Liver (tissue), 9 donors: Measurements from ENCODE around the gene GLP1R. TPM values are rescaled to one million over a fixed set of nuclear protein-coding genes. Genes with fewer than 3 reads are reported as not detected.

Source experiments
- DNase-seq: peaks from one replicate; pipeline ENCODE4 v3.0.0-alpha.2; 2017; ENCODE audit warnings: low spot score
- H3K27ac ChIP-seq, 2 donors: one replicate each; pipeline ENCODE4 v1.7.0; 2013; ENCODE audit warnings: inconsistent platforms in 2 of 2, low read length in 2 of 2, control low read depth in 1 of 2, low read depth in 1 of 2, mild to moderate bottlenecking in 1 of 2
- H3K27me3 ChIP-seq, 4 donors: one replicate each; pipeline versions ENCODE4 v1.6.1 to v1.7.0; 2013; ENCODE audit warnings: low read length in 3 of 4, inconsistent platforms in 1 of 4, mild to moderate bottlenecking in 1 of 4, moderate library complexity in 1 of 4; ENCODE audit not compliant: control insufficient read depth in 4 of 4, insufficient read depth in 4 of 4
- H3K36me3 ChIP-seq, 4 donors: one replicate each; pipeline versions ENCODE4 v1.6.1 to v1.7.0; 2013; ENCODE audit warnings: low read length in 3 of 4, mild to moderate bottlenecking in 3 of 4, low read depth in 1 of 4, moderate library complexity in 1 of 4; ENCODE audit not compliant: control insufficient read depth in 4 of 4, insufficient read depth in 3 of 4
- H3K4me1 ChIP-seq, 4 donors: one replicate each; pipeline versions ENCODE4 v1.6.1 to v1.7.0; 2013; ENCODE audit warnings: low read length in 3 of 4, mild to moderate bottlenecking in 3 of 4, moderate library complexity in 1 of 4; ENCODE audit not compliant: control insufficient read depth in 4 of 4, insufficient read depth in 4 of 4
- H3K4me3 ChIP-seq, 3 donors: one replicate each; pipeline versions ENCODE4 v1.6.1 to v1.7.0; 2013; ENCODE audit warnings: low read length in 3 of 3, control low read depth in 1 of 3, low read depth in 1 of 3, mild to moderate bottlenecking in 1 of 3
- H3K9ac ChIP-seq, 2 donors: one replicate each; pipeline ENCODE4 v1.7.0; 2013; ENCODE audit warnings: low read length in 2 of 2, mild to moderate bottlenecking in 2 of 2, moderate library complexity in 2 of 2, control low read depth in 1 of 2, low read depth in 1 of 2
- H3K9me3 ChIP-seq, 4 donors: one replicate each; pipeline versions ENCODE4 v1.6.1 to v1.7.0; 2013; ENCODE audit warnings: low read length in 3 of 4; ENCODE audit not compliant: control insufficient read depth in 4 of 4
- ATF3 ChIP-seq: IDR thresholded peaks from 2 replicates; pipeline ENCODE4 v1.6.1; 2016; ENCODE audit warnings: antibody characterized with exemption
- CTCF ChIP-seq: fragments of 150-350 bp; IDR thresholded peaks from 2 replicates; pipeline ENCODE4 v1.5.1; 2017; ENCODE audit warnings: improper control_type of control experiment, low read depth, low read length; ENCODE audit not compliant: missing input control
- EGR1 ChIP-seq, 2 donors: IDR thresholded peaks; 2 replicates each; pipeline ENCODE4 v1.6.1; 2016 to 2018; ENCODE audit warnings: antibody characterized with exemption in 2 of 2, low read depth in 2 of 2
- FOXA1 ChIP-seq: IDR thresholded peaks from 2 replicates; pipeline ENCODE4 v1.6.1; 2016; ENCODE audit warnings: antibody characterized with exemption
- FOXA2 ChIP-seq: IDR thresholded peaks from 2 replicates; pipeline ENCODE4 v1.6.1; 2016; ENCODE audit warnings: antibody characterized with exemption
- GABPA ChIP-seq, 2 donors: IDR thresholded peaks in 1 of 2; conservative IDR thresholded peaks in 1 of 2; 2 replicates each; pipeline ENCODE4 v1.6.1; 2016; ENCODE audit warnings: antibody characterized with exemption in 2 of 2, mild to moderate bottlenecking in 1 of 2, moderate library complexity in 1 of 2
- HNF4A ChIP-seq, 2 donors: conservative IDR thresholded peaks; 2 replicates each; pipeline ENCODE4 v1.6.1; 2016; ENCODE audit warnings: antibody characterized with exemption in 2 of 2, mild to moderate bottlenecking in 2 of 2
- HNF4G ChIP-seq: IDR thresholded peaks from 2 replicates; pipeline ENCODE4 v1.6.1; 2016; ENCODE audit warnings: antibody characterized with exemption
- JUND ChIP-seq, 2 donors: IDR thresholded peaks; 2 replicates each; pipeline ENCODE4 v1.6.1; 2016; ENCODE audit warnings: antibody characterized with exemption in 2 of 2
- MAX ChIP-seq: IDR thresholded peaks from 2 replicates; pipeline ENCODE4 v1.6.1; 2016; ENCODE audit warnings: antibody characterized with exemption
- NR2F2 ChIP-seq: IDR thresholded peaks from 2 replicates; pipeline ENCODE4 v1.6.1; 2016; ENCODE audit warnings: antibody characterized with exemption
- RAD21 ChIP-seq, 2 donors: IDR thresholded peaks; 2 replicates each; pipeline ENCODE4 v1.6.1; 2016; ENCODE audit warnings: antibody characterized with exemption in 2 of 2, mild to moderate bottlenecking in 2 of 2
- REST ChIP-seq: IDR thresholded peaks from 2 replicates; pipeline ENCODE4 v1.6.1; 2016; ENCODE audit warnings: antibody characterized with exemption, mild to moderate bottlenecking
- RXRA ChIP-seq, 2 donors: IDR thresholded peaks; 2 replicates each; pipeline ENCODE4 v1.6.1; 2017 to 2018; ENCODE audit warnings: antibody characterized with exemption in 2 of 2, mild to moderate bottlenecking in 1 of 2
- SP1 ChIP-seq: IDR thresholded peaks from 2 replicates; pipeline ENCODE4 v1.6.1; 2018; ENCODE audit warnings: antibody characterized with exemption, mild to moderate bottlenecking
- TAF1 ChIP-seq: conservative IDR thresholded peaks from 2 replicates; pipeline ENCODE4 v1.6.1; 2016; ENCODE audit warnings: antibody characterized with exemption, mild to moderate bottlenecking
- YY1 ChIP-seq: IDR thresholded peaks from 2 replicates; pipeline ENCODE4 v1.6.1; 2016; ENCODE audit warnings: antibody characterized with exemption, mild to moderate bottlenecking
- ZBTB33 ChIP-seq: IDR thresholded peaks from 2 replicates; pipeline ENCODE4 v1.6.1; 2016; ENCODE audit warnings: antibody characterized with exemption
- WGBS: extraction: QIAGEN DNeasy Blood & Tissue Kit; methylation state at CpG from one replicate; pipeline ENCODE4 v1.1.7; 2013; 5-methylcytosine and 5-hydroxymethylcytosine counted together
- polyA plus RNA-seq, 2 donors: library from polyadenylated mRNA; stranded (reverse) in 1 of 2; unstranded in 1 of 2; fragments of 200-250 nt in 1 of 2; fragments of >200 nt in 1 of 2; fragmentation: Nextera tagmentation in 1 of 2; extraction: Ambion mirVana in 1 of 2; gene quantifications; one replicate each; pipeline versions ENCODE4 v1.2.1 to v1.2.3, GENCODE V29; 2013 to 2015
- total RNA-seq, 2 donors: library from RNA; depleted of rRNA; stranded (reverse); fragments of >200 nt; gene quantifications; one replicate each; pipeline ENCODE4 v1.2.3, GENCODE V29; 2014
- donor health status: healthy.
- donor health status: healthy.
- donor health status: healthy.
- donor health status: healthy.
- donor health status: healthy.

Gene GLP1R
- total and polyA plus RNA-seq, 4 donors = not detected

- Histone ChIP-seq H3K9me3 (peaks cover 0 to 4% (median 0%) of the 10 kb centered on the region in 4 donors), H3K27ac (no peak overlapping the region), H3K36me3 (no peaks in the 10 kb centered on the region), H3K27me3 (peaks cover 0 to 11% (median 4%) of the 10 kb centered on the region in 4 donors), H3K9ac (no peak overlapping the region), H3K4me1 (peaks cover 0 to 5% (median 4%) of the 10 kb centered on the region in 4 donors), H3K4me3 (no peak overlapping the region)
- WGBS = 87% methylated on average over 3 of the region's 3 CpGs
- no peak for TF ChIP-seq GABPA (IDR thresholded peaks at IDR 0.05 in 1 of 2, conservative IDR thresholded peaks at IDR 0.05 in 1 of 2)
- TF ChIP-seq HNF4G = no peak
- TF ChIP-seq ZBTB33 = no peak
- TF ChIP-seq FOXA2 = no peak
- no peak for TF ChIP-seq RAD21 (IDR thresholded peaks at IDR 0.05)
- no peak for TF ChIP-seq RXRA (IDR thresholded peaks at IDR 0.05)
- TF ChIP-seq HNF4A (conservative IDR thresholded peaks at IDR 0.05) = no peak
- no peak for TF ChIP-seq FOXA1
- TF ChIP-seq EGR1 (IDR thresholded peaks at IDR 0.05; ENCODE audit: low read depth in 2 of 2) = no peak
- TF ChIP-seq ATF3 = no peak
- no peak for TF ChIP-seq JUND (IDR thresholded peaks at IDR 0.05)
- TF ChIP-seq TAF1 = no peak
- TF ChIP-seq NR2F2 = no peak
- no peak for TF ChIP-seq SP1
- TF ChIP-seq MAX = no peak
- TF ChIP-seq REST = no peak
- TF ChIP-seq YY1 = no peak
- DNase-seq = no peak
These were observed 4.8 kb upstream of the GLP1R start for GRCh38 chr6:39043776-39044175.

- Histone ChIP-seq H3K27ac (no peak overlapping the region), H3K9me3 (peaks cover 0 to 4% (median 0%) of the 10 kb centered on the region in 4 donors), H3K36me3 (no peaks in the 10 kb centered on the region), H3K27me3 (peaks cover 0 to 11% (median 4%) of the 10 kb centered on the region in 4 donors), H3K4me3 (no peak overlapping the region), H3K4me1 (peaks cover 0 to 9% (median 6%) of the 10 kb centered on the region in 4 donors), H3K9ac (no peak overlapping the region)
- WGBS = 95% methylated on average over 4 of the region's 4 CpGs
- TF ChIP-seq RAD21 (IDR thresholded peaks at IDR 0.05) (no peak), ZBTB33 (no peak), SP1 (no peak), CTCF (no peak), EGR1 (IDR thresholded peaks at IDR 0.05; ENCODE audit: low read depth in 2 of 2) (no peak), TAF1 (no peak), GABPA (IDR thresholded peaks at IDR 0.05 in 1 of 2, conservative IDR thresholded peaks at IDR 0.05 in 1 of 2) (no peak), JUND (IDR thresholded peaks at IDR 0.05) (no peak), MAX (no peak), NR2F2 (no peak), FOXA1 (no peak)
- no peak for DNase-seq
These were observed 4.4 kb upstream of the GLP1R start for GRCh38 chr6:39044181-39044580.
